ENCODE data around the gene PREX1. TPM values are rescaled to one million over a fixed set of nuclear protein-coding genes. Genes with fewer than 3 reads are reported as not detected.

PREX1 gene
- total and polyA plus RNA-seq, 10 donors = 36.7 to 279 (median 157) TPM

DNA sequence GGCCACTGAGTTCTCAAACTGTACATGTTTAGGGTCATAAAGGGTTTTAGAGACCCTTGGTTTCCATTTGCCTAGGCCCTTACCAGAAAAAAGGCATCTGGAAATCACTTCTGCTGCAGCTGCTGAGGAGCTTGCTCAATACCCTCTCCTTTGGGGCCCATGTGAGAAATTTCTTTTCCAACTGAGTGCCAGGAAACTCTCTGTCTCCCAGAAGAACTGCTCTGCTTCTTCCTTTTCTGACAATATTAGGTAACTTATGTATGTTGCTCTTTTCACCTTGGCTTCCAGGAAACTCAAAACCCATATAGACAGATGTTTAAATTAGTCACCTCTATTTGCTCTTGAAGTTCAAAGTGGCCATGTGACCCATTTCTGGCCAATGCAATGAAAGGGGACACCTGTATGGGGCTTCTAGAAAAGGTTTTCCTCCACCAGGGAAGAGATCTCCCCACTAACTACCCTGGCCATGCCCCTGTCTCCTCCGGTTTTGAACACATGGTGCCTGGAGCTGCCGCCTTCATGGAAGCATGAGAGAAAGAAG lies 121.6 kb downstream of the PREX1 start:
- WGBS, 5 donors = 82 to 98% (median 92%) methylated on average over 2 of the region's 2 CpGs
- intact Hi-C loops (cut with DNase I; ENCODE audit: low total_unique reads) = no loop called here
- Histone ChIP-seq H3K27me3 (replicated peaks in 1 of 7) (no peaks in the 10 kb centered on the region), H3K4me3 (no peak overlapping the region), H3K4me1 (peaks cover 3 to 91% (median 57%) of the 10 kb centered on the region in 6 donors), H3K9me3 (no peaks in the 10 kb centered on the region), H3K36me3 (peaks cover 0 to 100% (median 37%) of the 10 kb centered on the region in 6 donors), H3K27ac (peak overlapping the region in 2 of 8 donors; percentile 19 to 38)
- TF ChIP-seq POLR2AphosphoS5 (IDR thresholded peaks at IDR 0.05) (no peak), POLR2A (IDR thresholded peaks at IDR 0.05) (no peak)
- TF ChIP-seq, protein P1, sequence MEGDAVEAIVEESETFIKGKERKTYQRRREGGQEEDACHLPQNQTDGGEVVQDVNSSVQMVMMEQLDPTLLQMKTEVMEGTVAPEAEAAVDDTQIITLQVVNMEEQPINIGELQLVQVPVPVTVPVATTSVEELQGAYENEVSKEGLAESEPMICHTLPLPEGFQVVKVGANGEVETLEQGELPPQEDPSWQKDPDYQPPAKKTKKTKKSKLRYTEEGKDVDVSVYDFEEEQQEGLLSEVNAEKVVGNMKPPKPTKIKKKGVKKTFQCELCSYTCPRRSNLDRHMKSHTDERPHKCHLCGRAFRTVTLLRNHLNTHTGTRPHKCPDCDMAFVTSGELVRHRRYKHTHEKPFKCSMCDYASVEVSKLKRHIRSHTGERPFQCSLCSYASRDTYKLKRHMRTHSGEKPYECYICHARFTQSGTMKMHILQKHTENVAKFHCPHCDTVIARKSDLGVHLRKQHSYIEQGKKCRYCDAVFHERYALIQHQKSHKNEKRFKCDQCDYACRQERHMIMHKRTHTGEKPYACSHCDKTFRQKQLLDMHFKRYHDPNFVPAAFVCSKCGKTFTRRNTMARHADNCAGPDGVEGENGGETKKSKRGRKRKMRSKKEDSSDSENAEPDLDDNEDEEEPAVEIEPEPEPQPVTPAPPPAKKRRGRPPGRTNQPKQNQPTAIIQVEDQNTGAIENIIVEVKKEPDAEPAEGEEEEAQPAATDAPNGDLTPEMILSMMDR (IDR thresholded peaks at IDR 0.05 in 8 of 11, conservative IDR thresholded peaks at IDR 0.05 in 3 of 11) = no peak
- peak; percentile 32 for DNase-seq

DNA sequence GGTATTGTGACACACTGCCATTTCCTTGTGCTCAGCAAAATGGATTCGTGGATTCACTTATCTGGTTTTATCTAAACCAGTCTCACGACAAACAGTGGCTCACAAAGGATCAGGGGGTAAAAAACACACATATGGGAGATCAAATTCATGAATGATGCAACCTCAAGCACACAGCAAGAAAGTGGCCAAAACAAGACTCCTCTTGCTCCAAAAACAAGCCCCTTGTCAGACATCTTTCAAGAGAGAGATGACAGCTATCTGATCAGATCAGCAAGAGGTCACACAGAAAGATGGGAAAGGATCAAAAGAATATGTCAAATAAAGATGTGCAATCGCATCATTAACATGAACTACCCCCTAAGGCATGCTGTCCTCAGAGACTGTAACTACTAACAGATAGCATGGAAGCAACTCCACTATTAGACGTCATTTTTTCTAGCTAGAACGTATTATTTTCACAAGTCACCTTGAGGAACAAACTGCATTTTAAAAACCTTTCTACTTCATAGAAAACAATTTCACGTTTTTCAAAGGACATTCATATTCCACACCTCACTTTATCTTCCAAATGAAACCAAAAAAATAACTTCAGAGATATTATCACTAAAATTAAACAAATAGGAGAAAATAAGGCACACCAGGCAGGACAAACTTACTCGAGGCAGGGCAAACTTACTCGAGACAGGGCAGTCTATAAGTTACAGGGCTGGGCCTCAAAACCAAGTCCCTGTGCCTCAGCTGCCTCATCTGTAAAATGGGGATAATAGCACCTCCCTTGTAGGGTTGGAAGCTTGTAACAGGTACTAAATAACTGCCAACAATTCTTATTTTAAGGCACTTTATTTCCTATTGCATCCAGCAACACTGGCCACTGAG lies 122.3 kb downstream of the PREX1 start:
- Histone ChIP-seq H3K4me3 (no peak overlapping the region), H3K27ac (peak overlapping the region in 2 of 8 donors; percentile 19 to 38), H3K9me3 (no peaks in the 10 kb centered on the region), H3K36me3 (peaks cover 0 to 100% (median 44%) of the 10 kb centered on the region in 6 donors), H3K27me3 (replicated peaks in 1 of 7) (no peaks in the 10 kb centered on the region), H3K4me1 (peaks cover 3 to 84% (median 51%) of the 10 kb centered on the region in 6 donors)
- TF ChIP-seq POLR2A (IDR thresholded peaks at IDR 0.05) (no peak), POLR2AphosphoS5 (IDR thresholded peaks at IDR 0.05) (no peak)
- TF ChIP-seq, protein P1 (IDR thresholded peaks at IDR 0.05 in 8 of 11, conservative IDR thresholded peaks at IDR 0.05 in 3 of 11) = no peak
- no peak for DNase-seq
- intact Hi-C loops (cut with DNase I; ENCODE audit: low total_unique reads) = no loop called here
- 78 to 90% (median 84%) methylated on average over 8 of the region's 8 CpGs for WGBS, 5 donors

DNA sequence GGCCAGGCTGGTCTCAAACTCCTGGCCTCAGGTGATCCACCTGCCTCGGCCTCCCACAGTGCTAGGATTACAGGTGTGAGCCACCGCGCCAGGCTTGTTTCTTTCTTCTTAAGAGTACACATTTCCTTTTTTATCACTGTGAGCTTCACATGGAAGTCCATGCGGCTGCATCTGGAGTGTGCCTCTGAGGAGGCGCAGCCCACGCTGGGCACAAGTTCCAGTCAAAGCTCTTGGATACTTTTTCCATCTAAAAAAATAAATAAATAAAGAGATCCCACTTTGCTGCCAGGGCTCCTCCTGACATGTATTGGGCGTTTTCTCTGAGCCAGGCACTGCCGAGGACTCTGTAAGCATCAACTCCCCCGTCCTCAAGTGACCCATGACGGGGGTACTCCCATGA lies 123.0 kb downstream of the PREX1 start:
- intact Hi-C loops (cut with DNase I; ENCODE audit: low total_unique reads) = no loop called here
- Histone ChIP-seq H3K36me3 (peaks cover 0 to 100% (median 48%) of the 10 kb centered on the region in 6 donors), H3K27ac (peak overlapping the region in 1 of 8 donors; percentile 0)

More for the DNA sequence above, 123.0 kb downstream of the PREX1 start:
- no peaks in the 10 kb centered on the region for H3K9me3 ChIP-seq
- TF ChIP-seq POLR2AphosphoS5 (IDR thresholded peaks at IDR 0.05) = no peak
- no peak for TF ChIP-seq POLR2A (IDR thresholded peaks at IDR 0.05)
- TF ChIP-seq, protein P1 (IDR thresholded peaks at IDR 0.05 in 8 of 11, conservative IDR thresholded peaks at IDR 0.05 in 3 of 11) = no peak
- DNase-seq = peak; percentile 25
- peaks cover 3 to 77% (median 48%) of the 10 kb centered on the region in 6 donors for H3K4me1 ChIP-seq
- no peak overlapping the region for H3K4me3 ChIP-seq
- no peaks in the 10 kb centered on the region for H3K27me3 ChIP-seq (replicated peaks in 1 of 7)
- WGBS, 5 donors = 90 to 94% (median 91%) methylated on average over 10 of the region's 10 CpGs

All from spleen (tissue), 11 donors.